NCI-H526 (cell line): ENCODE data around the gene MRGPRD.
A peak's percentile ranks its signal among the peaks of the same experiment; 100 is the strongest.
"Not testable (repeated sequence)": the region's sequence is repeated elsewhere in the genome, so short reads cannot be mapped to it uniquely, and the experiment has no call there.

ENCODE experiments used
- DNase-seq, 2 experiments: peaks; one replicate each; lab custom pipeline; 2025; lab: John Stamatoyannopoulos, UW

The MRGPRD gene

GRCh38 chr11:69005631-69006368 is 25.0 kb upstream of the MRGPRD start:
- DNase-seq: no peak

- DNase-seq: no peak
These were observed 24.4 kb upstream of the MRGPRD start for GRCh38 chr11:69005183-69005630.

- no peak for DNase-seq
These were observed 23.8 kb upstream of the MRGPRD start for GRCh38 chr11:69004411-69005182.

GRCh38 chr11:69003866-69004367 is 23.1 kb upstream of the MRGPRD start:
- no peak for DNase-seq

- no peak for DNase-seq
These were observed 22.6 kb upstream of the MRGPRD start for GRCh38 chr11:69003301-69003865.

GRCh38 chr11:69002570-69003231 is 21.9 kb upstream of the MRGPRD start:
- DNase-seq: no peak

- no peak for DNase-seq
These were observed 21.4 kb upstream of the MRGPRD start for GRCh38 chr11:69002110-69002569.

- no peak for DNase-seq
These were observed 20.7 kb upstream of the MRGPRD start for GRCh38 chr11:69001243-69002081.

- no peak for DNase-seq
These were observed 20.1 kb upstream of the MRGPRD start for GRCh38 chr11:69000831-69001242.

GRCh38 chr11:69000391-69000790 is 19.6 kb upstream of the MRGPRD start:
- no peak for DNase-seq

- not testable (repeated sequence) for DNase-seq
These were observed 19.1 kb upstream of the MRGPRD start for GRCh38 chr11:68999748-69000355.

- DNase-seq: no peak
These were observed 18.4 kb upstream of the MRGPRD start for GRCh38 chr11:68999093-68999747.

GRCh38 chr11:68998390-68998911 is 17.7 kb upstream of the MRGPRD start:
- DNase-seq: peak in 1 of 2 experiments; percentile 50

- DNase-seq: no peak
These were observed 17.2 kb upstream of the MRGPRD start for GRCh38 chr11:68997995-68998348.

- no peak for DNase-seq
These were observed 16.6 kb upstream of the MRGPRD start for GRCh38 chr11:68997124-68997994.

GRCh38 chr11:68996376-68997123 is 15.8 kb upstream of the MRGPRD start:
- DNase-seq: no peak

GRCh38 chr11:68994894-68995285 is 14.1 kb upstream of the MRGPRD start:
- no peak for DNase-seq

- DNase-seq: no peak
These were observed 13.5 kb upstream of the MRGPRD start for GRCh38 chr11:68994161-68994893.
